H9 (cell line): ENCODE measurements around the gene USB1. TPM values are rescaled to one million over a fixed set of nuclear protein-coding genes. Genes with fewer than 3 reads are reported as not detected.

Experiments
- DNase-seq: peaks from one replicate; pipeline ENCODE4 v3.0.0-alpha.2; 2017
- H2AFZ ChIP-seq: one replicate; pipeline ENCODE4 v1.6.1; 2013; ENCODE audit warnings: mild to moderate bottlenecking, low read length, control low read depth, moderate library complexity
- H2AK5ac ChIP-seq: 2 replicates; pipeline ENCODE4 v1.6.1; 2013; ENCODE audit warnings: low read length, control low read depth, mixed read lengths; ENCODE audit not compliant: insufficient read length
- H2BK120ac ChIP-seq: one replicate; pipeline ENCODE4 v1.6.1; 2013; ENCODE audit warnings: low read depth, mild to moderate bottlenecking, low read length, control low read depth, inconsistent platforms; ENCODE audit not compliant: poor library complexity, severe bottlenecking
- H2BK12ac ChIP-seq: 2 replicates; pipeline ENCODE4 v1.6.1; 2013; ENCODE audit warnings: low read length, control low read depth, mixed read lengths, low read depth; ENCODE audit not compliant: insufficient read length
- H2BK15ac ChIP-seq: 2 replicates; pipeline ENCODE4 v1.6.1; 2013; ENCODE audit warnings: low read depth, low read length, control low read depth
- H2BK20ac ChIP-seq: one replicate; pipeline ENCODE4 v1.6.1; 2013; ENCODE audit warnings: low read depth, mild to moderate bottlenecking, low read length, control low read depth, inconsistent platforms; ENCODE audit not compliant: poor library complexity, severe bottlenecking
- H2BK5ac ChIP-seq: 2 replicates; pipeline ENCODE4 v1.6.1; 2013; ENCODE audit warnings: low read length, control low read depth, mixed read lengths; ENCODE audit not compliant: insufficient read length
- H3K14ac ChIP-seq: 2 replicates; pipeline ENCODE4 v1.6.1; 2013; ENCODE audit warnings: low read length, control low read depth; ENCODE audit not compliant: insufficient read depth
- H3K18ac ChIP-seq: 2 replicates; pipeline ENCODE4 v1.6.1; 2013; ENCODE audit warnings: low read depth, mild to moderate bottlenecking, mixed read lengths, low read length, control low read depth; ENCODE audit not compliant: insufficient read length
- H3K23ac ChIP-seq: 2 replicates; pipeline ENCODE4 v1.6.1; 2013; ENCODE audit warnings: low read length, control low read depth, mixed read lengths, low read depth; ENCODE audit not compliant: insufficient read length
- H3K23me2 ChIP-seq: 2 replicates; pipeline ENCODE4 v1.6.1; 2013; ENCODE audit warnings: low read depth, mild to moderate bottlenecking, mixed read lengths, low read length, control low read depth; ENCODE audit not compliant: insufficient read length, poor library complexity, severe bottlenecking
- H3K27ac ChIP-seq: 2 replicates; pipeline ENCODE4 v1.5.1; 2013; ENCODE audit warnings: low read length, control low read depth, mixed read lengths, low read depth; ENCODE audit not compliant: insufficient read length
- H3K27me3 ChIP-seq: 2 replicates; pipeline ENCODE4 v1.6.1; 2013; ENCODE audit warnings: low read length, control low read depth, inconsistent platforms; ENCODE audit not compliant: insufficient read depth
- H3K4ac ChIP-seq: 2 replicates; pipeline ENCODE4 v1.6.1; 2013; ENCODE audit warnings: low read depth, mild to moderate bottlenecking, control low read depth, inconsistent platforms, low read length, moderate library complexity
- H3K4me1 ChIP-seq: 2 replicates; pipeline ENCODE4 v1.6.1; 2013; ENCODE audit warnings: low read length, control low read depth, inconsistent platforms; ENCODE audit not compliant: insufficient read depth
- H3K4me2 ChIP-seq: 2 replicates; pipeline ENCODE4 v1.6.1; 2013; ENCODE audit warnings: low read length, control low read depth, mixed read lengths; ENCODE audit not compliant: insufficient read length, insufficient read depth
- H3K56ac ChIP-seq: 2 replicates; pipeline ENCODE4 v1.6.1; 2013; ENCODE audit warnings: low read depth, mild to moderate bottlenecking, mixed read lengths, low read length, control low read depth; ENCODE audit not compliant: insufficient read length
- H3K79me1 ChIP-seq: 2 replicates; pipeline ENCODE4 v1.6.1; 2013; ENCODE audit warnings: low read depth, mild to moderate bottlenecking, moderate library complexity, low read length, control low read depth, inconsistent platforms; ENCODE audit not compliant: insufficient read depth, poor library complexity, severe bottlenecking
- H3K79me2 ChIP-seq: 2 replicates; pipeline ENCODE4 v1.6.1; 2013; ENCODE audit warnings: low read length, control low read depth, inconsistent platforms; ENCODE audit not compliant: insufficient read depth
- H3K9ac ChIP-seq: 2 replicates; pipeline ENCODE4 v1.6.1; 2013; ENCODE audit warnings: low read length, control low read depth, mixed read lengths; ENCODE audit not compliant: insufficient read length; ENCODE audit errors: extremely low read depth
- H3K9me3 ChIP-seq: one replicate; pipeline ENCODE4 v1.6.1; 2013; ENCODE audit warnings: low read depth, low read length, inconsistent platforms; ENCODE audit not compliant: control insufficient read depth
- H3T11ph ChIP-seq: one replicate; pipeline ENCODE4 v1.6.1; 2013; ENCODE audit warnings: mild to moderate bottlenecking, low read length, control low read depth, inconsistent platforms
- H4K20me1 ChIP-seq: one replicate; pipeline ENCODE4 v1.6.1; 2013; ENCODE audit not compliant: control insufficient read depth, insufficient read length, insufficient read depth
- H4K5ac ChIP-seq: 2 replicates; pipeline ENCODE4 v1.6.1; 2013; ENCODE audit warnings: low read depth, mild to moderate bottlenecking, mixed read lengths, low read length, control low read depth; ENCODE audit not compliant: insufficient read length
- H4K8ac ChIP-seq: replicated peaks from 2 replicates; pipeline ENCODE4 v1.6.1; 2013; ENCODE audit warnings: low read length, control low read depth, mixed read lengths, low read depth; ENCODE audit not compliant: insufficient read length
- H4K91ac ChIP-seq: 2 replicates; pipeline ENCODE4 v1.6.1; 2013; ENCODE audit warnings: low read depth, mild to moderate bottlenecking, moderate library complexity, mixed read lengths, low read length, control low read depth; ENCODE audit not compliant: insufficient read length
- H3K27ac Mint-ChIP-seq, 3 experiments: 2 replicates in 2 of 3; 3 replicates in 1 of 3; pipeline ENCODE4 v1.8.0; 2020 to 2021; ENCODE audit warnings: mixed read lengths in 3 of 3, mild to moderate bottlenecking in 1 of 3, moderate library complexity in 1 of 3
- H3K27me3 Mint-ChIP-seq: 2 replicates; pipeline ENCODE4 v1.8.0; 2021; ENCODE audit warnings: low read depth, mild to moderate bottlenecking, moderate library complexity, mixed read lengths
- H3K36me3 Mint-ChIP-seq, 3 experiments: 2 replicates in 2 of 3; 3 replicates in 1 of 3; pipeline ENCODE4 v1.8.0; 2020 to 2021; ENCODE audit warnings: low read depth in 3 of 3, mixed read lengths in 3 of 3; ENCODE audit not compliant: insufficient read depth in 1 of 3
- H3K4me1 Mint-ChIP-seq, 2 experiments: 2 replicates each; pipeline ENCODE4 v1.8.0; 2020; ENCODE audit warnings: mixed read lengths in 2 of 2
- H3K4me3 Mint-ChIP-seq, 2 experiments: 2 replicates in 1 of 2; 3 replicates in 1 of 2; pipeline ENCODE4 v1.8.0; 2020 to 2021; ENCODE audit warnings: mild to moderate bottlenecking in 2 of 2, mixed read lengths in 2 of 2, moderate library complexity in 1 of 2
- H3K9me3 Mint-ChIP-seq, 2 experiments: 2 replicates in 1 of 2; 3 replicates in 1 of 2; pipeline ENCODE4 v1.8.0; 2020; ENCODE audit warnings: mild to moderate bottlenecking in 2 of 2, mixed read lengths in 2 of 2, moderate library complexity in 1 of 2
- WGBS: extraction: QIAGEN DNeasy Blood & Tissue Kit; methylation state at CpG from one replicate; pipeline ENCODE4 v1.1.7; 2013; ENCODE audit warnings: missing lambda C conversion rate, low lambda C conversion rate, mixed read lengths; ENCODE audit not compliant: insufficient read length; ENCODE audit errors: extremely low coverage; 5-methylcytosine and 5-hydroxymethylcytosine counted together
- total RNA-seq: library from RNA; stranded (reverse); gene quantifications from 2 replicates; pipeline ENCODE4 v1.2.1, GENCODE V29; 2021
- TF ChIP-seq, protein P1 (sequence below): fragments of 200-600 bp; sonication (generic); conservative IDR thresholded peaks from 3 replicates; pipeline ENCODE4 v1.8.0; 2021; ENCODE audit warnings: antibody characterized with exemption, mild to moderate bottlenecking

Gene USB1
- total RNA-seq, 1 experiment from 2014 or later, result 65.0 TPM

DNA sequence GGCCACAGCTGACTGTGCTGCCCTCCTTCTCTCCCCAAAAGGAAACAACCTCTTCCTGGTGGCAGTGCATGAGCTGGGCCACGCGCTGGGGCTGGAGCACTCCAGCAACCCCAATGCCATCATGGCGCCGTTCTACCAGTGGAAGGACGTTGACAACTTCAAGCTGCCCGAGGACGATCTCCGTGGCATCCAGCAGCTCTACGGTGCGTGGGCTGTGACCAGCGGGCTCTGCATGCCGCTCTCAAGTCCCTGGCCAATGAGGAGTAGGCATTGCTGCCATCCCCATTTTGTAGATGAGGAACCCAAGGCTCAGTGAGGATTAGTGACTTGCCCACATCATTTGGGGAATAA lies 39.3 kb downstream of the USB1 start:
- Histone ChIP-seq H4K5ac (no peak overlapping the region), H3K27me3 (no peaks in the 10 kb centered on the region), H3K79me2 (no peaks in the 10 kb centered on the region), H3K79me1 (no peaks in the 10 kb centered on the region), H3K4ac (no peak overlapping the region), H3K27ac (no peak overlapping the region), H2AK5ac (no peak overlapping the region), H3K14ac (no peak overlapping the region), H2BK5ac (no peak overlapping the region), H3T11ph (no peak overlapping the region), H3K4me1 (no peaks in the 10 kb centered on the region), H2BK120ac (no peak overlapping the region), H3K9ac (no peak overlapping the region), H2BK15ac (no peak overlapping the region), H3K9me3 (no peaks in the 10 kb centered on the region), H3K4me2 (no peak overlapping the region), H4K20me1 (no peaks in the 10 kb centered on the region), H3K56ac (no peak overlapping the region), H2BK20ac (no peak overlapping the region), H3K23ac (no peak overlapping the region), H3K18ac (no peak overlapping the region), H3K23me2 (no peaks in the 10 kb centered on the region), H2BK12ac (no peak overlapping the region), H4K8ac (no peak overlapping the region), H4K91ac (no peak overlapping the region), H2AFZ (no peak overlapping the region)
- no peaks in the 10 kb centered on the region for H3K4me1 Mint-ChIP-seq
- no peak overlapping the region for H3K4me3 Mint-ChIP-seq
- H3K27ac Mint-ChIP-seq, result no peak overlapping the region; a peak in 1 of 7 replicates
- WGBS, result no CpG with 5 or more reads among the region's 12 CpGs
- DNase-seq, result no peak
- no peaks in the 10 kb centered on the region; a peak in 1 of 5 replicates for H3K9me3 Mint-ChIP-seq
- TF ChIP-seq, protein P1, sequence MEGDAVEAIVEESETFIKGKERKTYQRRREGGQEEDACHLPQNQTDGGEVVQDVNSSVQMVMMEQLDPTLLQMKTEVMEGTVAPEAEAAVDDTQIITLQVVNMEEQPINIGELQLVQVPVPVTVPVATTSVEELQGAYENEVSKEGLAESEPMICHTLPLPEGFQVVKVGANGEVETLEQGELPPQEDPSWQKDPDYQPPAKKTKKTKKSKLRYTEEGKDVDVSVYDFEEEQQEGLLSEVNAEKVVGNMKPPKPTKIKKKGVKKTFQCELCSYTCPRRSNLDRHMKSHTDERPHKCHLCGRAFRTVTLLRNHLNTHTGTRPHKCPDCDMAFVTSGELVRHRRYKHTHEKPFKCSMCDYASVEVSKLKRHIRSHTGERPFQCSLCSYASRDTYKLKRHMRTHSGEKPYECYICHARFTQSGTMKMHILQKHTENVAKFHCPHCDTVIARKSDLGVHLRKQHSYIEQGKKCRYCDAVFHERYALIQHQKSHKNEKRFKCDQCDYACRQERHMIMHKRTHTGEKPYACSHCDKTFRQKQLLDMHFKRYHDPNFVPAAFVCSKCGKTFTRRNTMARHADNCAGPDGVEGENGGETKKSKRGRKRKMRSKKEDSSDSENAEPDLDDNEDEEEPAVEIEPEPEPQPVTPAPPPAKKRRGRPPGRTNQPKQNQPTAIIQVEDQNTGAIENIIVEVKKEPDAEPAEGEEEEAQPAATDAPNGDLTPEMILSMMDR, result no peak
- H3K36me3 Mint-ChIP-seq, result peaks cover 13 to 74% (median 56%) of the 10 kb centered on the region in 3 experiments
- no peaks in the 10 kb centered on the region for H3K27me3 Mint-ChIP-seq
